ENCODE results near the gene MEG3. TPM values are rescaled to one million over a fixed set of nuclear protein-coding genes. Genes with fewer than 3 reads are reported as not detected.

The MEG3 gene
- total RNA-seq, 1 experiment from 2014 or later = 419 TPM

GRCh38 chr14:100838493-100839314 lies 12.8 kb downstream of the MEG3 start:
- Histone ChIP-seq H3K27ac (no peak overlapping the region), H3K4me1 (no peaks in the 10 kb centered on the region), H3K9me3 (replicated peaks) (no peaks in the 10 kb centered on the region), H3K4me3 (no peak overlapping the region), H3K36me3 (peaks cover 97% of the 10 kb centered on the region), H3K27me3 (no peaks in the 10 kb centered on the region)
- no peak for DNase-seq

- Histone ChIP-seq H3K4me3 (no peak overlapping the region), H3K27me3 (no peaks in the 10 kb centered on the region), H3K4me1 (no peaks in the 10 kb centered on the region), H3K9me3 (replicated peaks) (no peaks in the 10 kb centered on the region), H3K36me3 (peaks cover 97% of the 10 kb centered on the region), H3K27ac (no peak overlapping the region)
- no peak for DNase-seq
Measured at GRCh38 chr14:100839315-100839585, 13.3 kb downstream of the MEG3 start.

GRCh38 chr14:100839681-100840111 lies 13.8 kb downstream of the MEG3 start:
- H3K27me3 ChIP-seq = no peaks in the 10 kb centered on the region
- H3K4me3 ChIP-seq = no peak overlapping the region
- peaks cover 94% of the 10 kb centered on the region for H3K36me3 ChIP-seq
- H3K9me3 ChIP-seq (replicated peaks) = no peaks in the 10 kb centered on the region
- no peak overlapping the region for H3K27ac ChIP-seq
- no peaks in the 10 kb centered on the region for H3K4me1 ChIP-seq
- DNase-seq = no peak

- H3K27me3 ChIP-seq = no peaks in the 10 kb centered on the region
- no peak overlapping the region for H3K27ac ChIP-seq
- H3K4me1 ChIP-seq = no peaks in the 10 kb centered on the region
- peaks cover 94% of the 10 kb centered on the region for H3K36me3 ChIP-seq
- no peak overlapping the region for H3K4me3 ChIP-seq
- no peaks in the 10 kb centered on the region for H3K9me3 ChIP-seq (replicated peaks)
- DNase-seq = no peak
Measured at GRCh38 chr14:100840286-100841065, 14.6 kb downstream of the MEG3 start.

- H3K4me1 ChIP-seq = no peaks in the 10 kb centered on the region
- no peaks in the 10 kb centered on the region for H3K27me3 ChIP-seq
- H3K4me3 ChIP-seq = no peak overlapping the region
- no peaks in the 10 kb centered on the region for H3K9me3 ChIP-seq (replicated peaks)
- H3K27ac ChIP-seq = no peak overlapping the region
- no peak for DNase-seq
- H3K36me3 ChIP-seq = peaks cover 94% of the 10 kb centered on the region
Measured at GRCh38 chr14:100841066-100841760, 15.3 kb downstream of the MEG3 start.

GRCh38 chr14:100841761-100842403 lies 16.0 kb downstream of the MEG3 start:
- Histone ChIP-seq H3K4me1 (no peaks in the 10 kb centered on the region), H3K27me3 (no peaks in the 10 kb centered on the region), H3K36me3 (peaks cover 94% of the 10 kb centered on the region), H3K9me3 (replicated peaks) (no peaks in the 10 kb centered on the region), H3K4me3 (no peak overlapping the region), H3K27ac (no peak overlapping the region)
- DNase-seq = no peak

GRCh38 chr14:100842799-100843198 lies 16.9 kb downstream of the MEG3 start:
- Histone ChIP-seq H3K4me1 (no peaks in the 10 kb centered on the region), H3K36me3 (peaks cover 94% of the 10 kb centered on the region), H3K4me3 (no peak overlapping the region), H3K9me3 (replicated peaks) (no peaks in the 10 kb centered on the region), H3K27ac (no peak overlapping the region), H3K27me3 (no peaks in the 10 kb centered on the region)
- DNase-seq = no peak

- no peaks in the 10 kb centered on the region for H3K4me1 ChIP-seq
- H3K9me3 ChIP-seq (replicated peaks) = no peaks in the 10 kb centered on the region
- no peak overlapping the region for H3K4me3 ChIP-seq
- H3K27ac ChIP-seq = no peak overlapping the region
- H3K27me3 ChIP-seq = no peaks in the 10 kb centered on the region
- DNase-seq = no peak
- peaks cover 95% of the 10 kb centered on the region for H3K36me3 ChIP-seq
Measured at GRCh38 chr14:100844082-100844408, 18.1 kb downstream of the MEG3 start.

GRCh38 chr14:100844421-100844820 lies 18.5 kb downstream of the MEG3 start:
- H3K4me1 ChIP-seq = no peaks in the 10 kb centered on the region
- H3K27ac ChIP-seq = no peak overlapping the region
- DNase-seq = no peak
- H3K9me3 ChIP-seq (replicated peaks) = 0 out of 2 replicates have a peak, but pooled peaks cover 2% of the 10 kb centered on the region
- no peaks in the 10 kb centered on the region for H3K27me3 ChIP-seq
- no peak overlapping the region for H3K4me3 ChIP-seq
- peaks cover 95% of the 10 kb centered on the region for H3K36me3 ChIP-seq

GRCh38 chr14:100844846-100845245 lies 18.9 kb downstream of the MEG3 start:
- Histone ChIP-seq H3K27me3 (no peaks in the 10 kb centered on the region), H3K4me1 (no peaks in the 10 kb centered on the region), H3K36me3 (peaks cover 95% of the 10 kb centered on the region), H3K4me3 (no peak overlapping the region), H3K27ac (no peak overlapping the region), H3K9me3 (replicated peaks) (0 out of 2 replicates have a peak, but pooled peaks cover 3% of the 10 kb centered on the region)
- DNase-seq = no peak

GRCh38 chr14:100845341-100845740 lies 19.4 kb downstream of the MEG3 start:
- peaks cover 95% of the 10 kb centered on the region for H3K36me3 ChIP-seq
- H3K9me3 ChIP-seq (replicated peaks) = 0 out of 2 replicates have a peak, but pooled peaks cover 3% of the 10 kb centered on the region
- DNase-seq = no peak
- H3K27ac ChIP-seq = no peak overlapping the region
- no peak overlapping the region for H3K4me3 ChIP-seq
- no peaks in the 10 kb centered on the region for H3K27me3 ChIP-seq
- H3K4me1 ChIP-seq = no peaks in the 10 kb centered on the region

- Histone ChIP-seq H3K27ac (no peak overlapping the region), H3K36me3 (peaks cover 86% of the 10 kb centered on the region), H3K9me3 (replicated peaks) (0 out of 2 replicates have a peak, but pooled peaks cover 3% of the 10 kb centered on the region), H3K4me3 (no peak overlapping the region), H3K27me3 (no peaks in the 10 kb centered on the region), H3K4me1 (no peaks in the 10 kb centered on the region)
- DNase-seq = no peak
Measured at GRCh38 chr14:100846309-100846859, 20.5 kb downstream of the MEG3 start.

GRCh38 chr14:100849115-100849781 lies 23.3 kb downstream of the MEG3 start:
- peaks cover 78% of the 10 kb centered on the region for H3K36me3 ChIP-seq
- no peak overlapping the region for H3K27ac ChIP-seq
- DNase-seq = no peak
- no peak overlapping the region for H3K4me3 ChIP-seq
- no peaks in the 10 kb centered on the region for H3K27me3 ChIP-seq
- H3K4me1 ChIP-seq = no peaks in the 10 kb centered on the region
- H3K9me3 ChIP-seq (replicated peaks) = 0 out of 2 replicates have a peak, but pooled peaks cover 3% of the 10 kb centered on the region

Measured in SJCRH30 (cell line).